Measurements from ENCODE around the gene TSEN2. TPM values are rescaled to one million over a fixed set of nuclear protein-coding genes. Genes with fewer than 3 reads are reported as not detected.

The TSEN2 gene
- total RNA-seq, 1 experiment from 2014 or later: 32.3 TPM

DNA sequence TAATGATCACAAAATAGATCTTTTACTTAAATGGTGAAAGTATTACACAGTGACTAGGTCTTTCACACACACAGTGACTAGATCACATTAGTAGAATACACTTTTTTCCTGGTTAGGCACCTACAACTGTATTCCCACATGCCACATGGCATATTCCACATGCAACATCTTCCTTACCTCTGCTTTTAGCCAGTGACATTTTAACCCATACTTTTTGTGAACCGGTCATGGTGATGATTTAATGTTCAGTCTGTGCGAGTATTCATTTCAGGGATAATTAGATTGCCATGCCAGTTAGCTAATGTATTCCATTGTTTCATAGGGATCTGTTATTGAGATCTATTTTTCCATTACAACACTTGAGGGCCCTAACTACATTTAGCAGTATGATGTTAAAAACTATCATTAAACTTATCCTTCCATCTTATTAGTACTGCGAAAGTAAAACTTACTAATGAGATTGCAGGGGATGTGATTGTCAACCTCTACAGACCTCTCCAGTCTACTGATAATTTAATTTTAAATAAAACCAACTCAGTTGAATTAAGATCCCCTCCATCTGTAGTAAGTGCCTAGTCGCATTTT lies 28.3 kb downstream of the TSEN2 start:
- ChIA-PET CTCF (interaction anchor here (0.6 kb wide), 1 partner anchor 403 kb away, joined by 3 read pairs; no protein-coding TSS in a partner anchor), POLR2A (interaction anchor here (0.9 kb wide), 1 partner anchor 10 kb away, joined by 4 read pairs; no protein-coding TSS in a partner anchor)
- no peak overlapping the region for H3K27ac Mint-ChIP-seq (ENCODE audit: low read depth, unreplicated experiment)
- no peak overlapping the region for H3K4me3 Mint-ChIP-seq (ENCODE audit: unreplicated experiment)
- intact Hi-C loops (cut with micrococcal nuclease): no loop called here
- H3K36me3 Mint-ChIP-seq (ENCODE audit: insufficient read depth, unreplicated experiment): peaks cover 24% of the 10 kb centered on the region
- no peak for DNase-seq (ENCODE audit: unreplicated experiment)
- TF ChIP-seq, protein P1, sequence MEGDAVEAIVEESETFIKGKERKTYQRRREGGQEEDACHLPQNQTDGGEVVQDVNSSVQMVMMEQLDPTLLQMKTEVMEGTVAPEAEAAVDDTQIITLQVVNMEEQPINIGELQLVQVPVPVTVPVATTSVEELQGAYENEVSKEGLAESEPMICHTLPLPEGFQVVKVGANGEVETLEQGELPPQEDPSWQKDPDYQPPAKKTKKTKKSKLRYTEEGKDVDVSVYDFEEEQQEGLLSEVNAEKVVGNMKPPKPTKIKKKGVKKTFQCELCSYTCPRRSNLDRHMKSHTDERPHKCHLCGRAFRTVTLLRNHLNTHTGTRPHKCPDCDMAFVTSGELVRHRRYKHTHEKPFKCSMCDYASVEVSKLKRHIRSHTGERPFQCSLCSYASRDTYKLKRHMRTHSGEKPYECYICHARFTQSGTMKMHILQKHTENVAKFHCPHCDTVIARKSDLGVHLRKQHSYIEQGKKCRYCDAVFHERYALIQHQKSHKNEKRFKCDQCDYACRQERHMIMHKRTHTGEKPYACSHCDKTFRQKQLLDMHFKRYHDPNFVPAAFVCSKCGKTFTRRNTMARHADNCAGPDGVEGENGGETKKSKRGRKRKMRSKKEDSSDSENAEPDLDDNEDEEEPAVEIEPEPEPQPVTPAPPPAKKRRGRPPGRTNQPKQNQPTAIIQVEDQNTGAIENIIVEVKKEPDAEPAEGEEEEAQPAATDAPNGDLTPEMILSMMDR (IDR thresholded peaks at IDR 0.05; ENCODE audit: unreplicated experiment): no peak
- no peaks in the 10 kb centered on the region for H3K9me3 Mint-ChIP-seq (ENCODE audit: unreplicated experiment)
- no peaks in the 10 kb centered on the region for H3K27me3 Mint-ChIP-seq (ENCODE audit: insufficient read depth, unreplicated experiment)
- peaks cover 14% of the 10 kb centered on the region for H3K4me1 Mint-ChIP-seq (ENCODE audit: insufficient read depth, unreplicated experiment)
- no TSS peak for BruUV-seq (replicated peaks)

GRCh38 chr3:12513694-12514446 lies 29.6 kb downstream of the TSEN2 start:
- intact Hi-C loops (cut with micrococcal nuclease): no loop called here
- Mint-ChIP-seq H3K9me3 (ENCODE audit: unreplicated experiment) (no peaks in the 10 kb centered on the region), H3K4me3 (ENCODE audit: unreplicated experiment) (no peak overlapping the region), H3K27me3 (ENCODE audit: insufficient read depth, unreplicated experiment) (no peaks in the 10 kb centered on the region), H3K4me1 (ENCODE audit: insufficient read depth, unreplicated experiment) (peaks cover 2% of the 10 kb centered on the region), H3K36me3 (ENCODE audit: insufficient read depth, unreplicated experiment) (peaks cover 28% of the 10 kb centered on the region), H3K27ac (ENCODE audit: low read depth, unreplicated experiment) (no peak overlapping the region)
- no TSS peak for BruUV-seq (replicated peaks)
- TF ChIP-seq, protein P1 (IDR thresholded peaks at IDR 0.05; ENCODE audit: unreplicated experiment): no peak
- CTCF ChIA-PET: interaction anchor here (0.6 kb wide), 2 partner anchors 11 to 30 kb away, joined by 3 read pairs; partner anchors contain the start of gene TSEN2
- no peak for DNase-seq (ENCODE audit: unreplicated experiment)
- POLR2A ChIA-PET: interaction anchor here (0.9 kb wide), 2 partner anchors 9 to 30 kb away, joined by 3 to 4 read pairs; partner anchors contain the start of gene TSEN2

DNA sequence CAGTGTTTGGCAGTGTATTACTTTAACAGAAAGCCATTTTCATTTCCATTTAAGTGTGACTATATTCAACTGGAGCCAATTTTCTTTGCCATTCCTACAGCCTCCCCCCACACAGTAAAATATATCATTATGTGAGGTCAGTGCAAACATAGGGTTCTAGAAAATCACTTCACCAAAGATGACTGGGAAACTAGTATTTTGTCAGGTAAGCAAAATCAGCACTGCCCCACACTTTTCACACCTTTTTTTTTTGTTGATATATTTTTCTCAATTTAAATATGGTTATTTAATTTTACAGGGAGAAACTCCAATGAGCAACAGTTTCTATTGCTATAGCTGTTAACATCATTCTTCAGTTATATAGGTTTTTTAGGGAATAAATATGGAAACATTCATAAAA lies 31.4 kb downstream of the TSEN2 start:
- BruUV-seq (replicated peaks): no TSS peak
- TF ChIP-seq, protein P1 (IDR thresholded peaks at IDR 0.05; ENCODE audit: unreplicated experiment): no peak
- CTCF ChIA-PET: no interaction called here
- intact Hi-C loops (cut with micrococcal nuclease): no loop called here
- Mint-ChIP-seq H3K27me3 (ENCODE audit: insufficient read depth, unreplicated experiment) (no peaks in the 10 kb centered on the region), H3K4me1 (ENCODE audit: insufficient read depth, unreplicated experiment) (no peaks in the 10 kb centered on the region), H3K27ac (ENCODE audit: low read depth, unreplicated experiment) (no peak overlapping the region), H3K4me3 (ENCODE audit: unreplicated experiment) (no peak overlapping the region), H3K36me3 (ENCODE audit: insufficient read depth, unreplicated experiment) (peaks cover 45% of the 10 kb centered on the region), H3K9me3 (ENCODE audit: unreplicated experiment) (no peaks in the 10 kb centered on the region)
- no peak for DNase-seq (ENCODE audit: unreplicated experiment)
- POLR2A ChIA-PET: interaction anchor here (0.6 to 0.9 kb wide), 2 partner anchors 10 to 38 kb away, joined by 3 to 4 read pairs; no protein-coding TSS in a partner anchor

- no peak for DNase-seq (ENCODE audit: unreplicated experiment)
- Mint-ChIP-seq H3K4me1 (ENCODE audit: insufficient read depth, unreplicated experiment) (no peaks in the 10 kb centered on the region), H3K36me3 (ENCODE audit: insufficient read depth, unreplicated experiment) (peaks cover 56% of the 10 kb centered on the region), H3K4me3 (ENCODE audit: unreplicated experiment) (no peak overlapping the region), H3K27ac (ENCODE audit: low read depth, unreplicated experiment) (no peak overlapping the region), H3K9me3 (ENCODE audit: unreplicated experiment) (no peaks in the 10 kb centered on the region), H3K27me3 (ENCODE audit: insufficient read depth, unreplicated experiment) (no peaks in the 10 kb centered on the region)
- ChIA-PET POLR2A (interaction anchor here (3.2 kb wide), 1 partner anchor 9 kb away, joined by 14 read pairs; no protein-coding TSS in a partner anchor), CTCF (no interaction called here)
- intact Hi-C loops (cut with micrococcal nuclease): no loop called here
- BruUV-seq (replicated peaks): no TSS peak
- TF ChIP-seq, protein P1 (IDR thresholded peaks at IDR 0.05; ENCODE audit: unreplicated experiment): no peak
Observed at GRCh38 chr3:12516873-12517272, 32.6 kb downstream of the TSEN2 start.

All from MCF 10A (cell line).